ENCODE data around the gene MYH10.
"Not testable (repeated sequence)": the region's sequence is repeated elsewhere in the genome, so short reads cannot be mapped to it uniquely, and the experiment has no call there.

The MYH10 gene

GRCh38 chr17:8542599-8543502, 87.7 kb downstream of the MYH10 start:
- ATAC-seq = no peak

GRCh38 chr17:8539976-8540375, 90.5 kb downstream of the MYH10 start:
- not testable (repeated sequence) for ATAC-seq

- ATAC-seq = peak in 1 of 2 donors; percentile 38
Observed at GRCh38 chr17:8537734-8538133, 92.8 kb downstream of the MYH10 start.

GRCh38 chr17:8534498-8535188, 95.9 kb downstream of the MYH10 start:
- ATAC-seq = no peak

- no peak for ATAC-seq
Observed at GRCh38 chr17:8532021-8532420, 98.5 kb downstream of the MYH10 start.

- no peak for ATAC-seq
Observed at GRCh38 chr17:8522577-8522976, 107.9 kb downstream of the MYH10 start.

- no peak for ATAC-seq
Observed at GRCh38 chr17:8520981-8521380, 109.5 kb downstream of the MYH10 start.

GRCh38 chr17:8518850-8519249, 111.7 kb downstream of the MYH10 start:
- ATAC-seq = no peak

- ATAC-seq = no peak
Observed at GRCh38 chr17:8518326-8518725, 112.2 kb downstream of the MYH10 start.

- no peak for ATAC-seq
Observed at GRCh38 chr17:8514801-8515200, 115.7 kb downstream of the MYH10 start.

- no peak for ATAC-seq
Observed at GRCh38 chr17:8506145-8506544, 124.4 kb downstream of the MYH10 start.

- ATAC-seq = no peak
Observed at GRCh38 chr17:8504460-8505207, 125.9 kb downstream of the MYH10 start.

GRCh38 chr17:8503807-8504206, 126.7 kb downstream of the MYH10 start:
- no peak for ATAC-seq

GRCh38 chr17:8503368-8503767, 127.2 kb downstream of the MYH10 start:
- ATAC-seq = no peak

GRCh38 chr17:8502126-8502525, 128.4 kb downstream of the MYH10 start:
- ATAC-seq = no peak

GRCh38 chr17:8500609-8501008, 129.9 kb downstream of the MYH10 start:
- no peak for ATAC-seq

GRCh38 chr17:8499614-8500013, 130.9 kb downstream of the MYH10 start:
- no peak for ATAC-seq

GRCh38 chr17:8499171-8499570, 131.4 kb downstream of the MYH10 start:
- no peak for ATAC-seq

GRCh38 chr17:8496081-8496480, 134.4 kb downstream of the MYH10 start:
- ATAC-seq = no peak

GRCh38 chr17:8494506-8495111, 135.9 kb downstream of the MYH10 start:
- ATAC-seq = no peak

- no peak for ATAC-seq
Observed at GRCh38 chr17:8494021-8494420, 136.5 kb downstream of the MYH10 start.

- no peak for ATAC-seq
Observed at GRCh38 chr17:8492121-8492520, 138.4 kb downstream of the MYH10 start.
